Spleen (tissue), 11 donors: ENCODE results near the gene ATP6V1B1. TPM values are rescaled to one million over a fixed set of nuclear protein-coding genes. Genes with fewer than 3 reads are reported as not detected.

Source experiments
- DNase-seq: peaks from one replicate; pipeline ENCODE4 v3.0.0-alpha.2; 2020
- H3K27ac ChIP-seq, 8 donors: fragments of 200-600 bp; sonication (generic) in 7 of 8; 1 replicate in 4 of 8; 2 replicates in 4 of 8; pipeline versions ENCODE4 v1.5.0 to v1.8.0; 2016 to 2021; ENCODE audit warnings: inconsistent platforms in 4 of 8, mild to moderate bottlenecking in 4 of 8, moderate library complexity in 1 of 8
- H3K27me3 ChIP-seq, 7 donors: fragments of 200-600 bp; sonication (generic) in 6 of 7; replicated peaks in 1 of 7; 1 replicate in 4 of 7; 2 replicates in 3 of 7; pipeline versions ENCODE4 v1.5.0 to v1.8.0; 2016 to 2021; ENCODE audit warnings: inconsistent platforms in 3 of 7, mild to moderate bottlenecking in 1 of 7
- H3K36me3 ChIP-seq, 6 donors: fragments of 200-600 bp; sonication (generic) in 5 of 6; 1 replicate in 4 of 6; 2 replicates in 2 of 6; pipeline versions ENCODE4 v1.5.0 to v1.8.0; 2016 to 2021; ENCODE audit warnings: inconsistent platforms in 2 of 6
- H3K4me1 ChIP-seq, 6 donors: fragments of 200-600 bp; sonication (generic) in 5 of 6; 1 replicate in 3 of 6; 2 replicates in 3 of 6; pipeline versions ENCODE4 v1.5.0 to v1.8.0; 2016 to 2021; ENCODE audit warnings: inconsistent platforms in 3 of 6
- H3K4me3 ChIP-seq, 8 donors: fragments of 200-600 bp; sonication (generic) in 7 of 8; 1 replicate in 4 of 8; 2 replicates in 4 of 8; pipeline versions ENCODE4 v1.5.0 to v1.8.0; 2016 to 2021; ENCODE audit warnings: inconsistent platforms in 4 of 8, mild to moderate bottlenecking in 4 of 8, moderate library complexity in 2 of 8
- H3K9me3 ChIP-seq, 8 donors: fragments of 200-600 bp; sonication (generic) in 7 of 8; 1 replicate in 4 of 8; 2 replicates in 4 of 8; pipeline versions ENCODE4 v1.5.0 to v1.8.0; 2016 to 2021; ENCODE audit warnings: inconsistent platforms in 4 of 8
- CTCF ChIP-seq, 11 experiments: fragments of 200-600 bp in 7 of 11; fragments of 450-650 bp in 4 of 11; sonication (generic) in 4 of 11; IDR thresholded peaks in 8 of 11; conservative IDR thresholded peaks in 3 of 11; 1 replicate in 7 of 11; 2 replicates in 4 of 11; pipeline versions ENCODE4 v1.4.0 to v1.8.0; 2016 to 2021; ENCODE audit warnings: antibody characterized with exemption in 11 of 11, inconsistent platforms in 4 of 11, mild to moderate bottlenecking in 1 of 11
- POLR2A ChIP-seq, 3 donors: fragments of 450-650 bp; IDR thresholded peaks; one replicate each; pipeline ENCODE4 v1.5.1; 2017; ENCODE audit warnings: antibody characterized with exemption in 3 of 3, mild to moderate bottlenecking in 1 of 3
- POLR2AphosphoS5 ChIP-seq, 3 donors: sonication (generic); formaldehyde crosslinking; IDR thresholded peaks; one replicate each; pipeline ENCODE4 v1.5.1; 2017; ENCODE audit warnings: antibody characterized with exemption in 3 of 3
- WGBS, 5 donors: extraction: QIAGEN DNeasy Blood & Tissue Kit in 3 of 5; methylation state at CpG; one replicate each; pipeline versions ENCODE4 v1.1.5 to v1.1.7; 2013 to 2018; 5-methylcytosine and 5-hydroxymethylcytosine counted together
- intact Hi-C: fragments of 100-400 bp; cut with DNase I; formaldehyde crosslinking; loops from one replicate; pipeline ENCODE4 v1.15.0; 2023; ENCODE audit warnings: low total_unique reads
- polyA plus RNA-seq, 3 donors: library from polyadenylated mRNA; stranded (reverse); fragments of 200-250 nt; gene quantifications; one replicate each; pipeline ENCODE4 v1.2.1, GENCODE V29; 2013
- total RNA-seq, 7 donors: library from RNA; depleted of rRNA in 3 of 7; stranded (reverse); fragments of >200 nt in 3 of 7; fragmentation: NEBNext Ultra II Directional in 4 of 7; extraction: Animal tissue kit (Norgen Biotek cat#: 25700) in 4 of 7; gene quantifications; one replicate each; pipeline versions ENCODE4 v1.1.0 to v1.2.1, GENCODE V29; 2016 to 2021
- donor health status: healthy with polysubstance abuse.
- donor health status: DM: no; HTN: no; CAD: no; lungs with moderate emphysema.
- donor health status: DM: no; HTN: no; CAD: no.
- donor health status: Bipolar disorder and iron deficiency.
- donor health status: healthy.
- donor health status: DM: no; HTN: no; CAD: no.
- donor health status: DM: yes; HTN: yes; CAD: no.

ATP6V1B1 gene
- total and polyA plus RNA-seq, 10 donors = 0.06 to 0.11 TPM; not detected in 8

GRCh38 chr2:70942396-70943204 is 6.9 kb downstream of the ATP6V1B1 start:
- Histone ChIP-seq H3K27ac (no peak overlapping the region), H3K9me3 (no peaks in the 10 kb centered on the region), H3K4me1 (peaks cover 0 to 14% (median 5%) of the 10 kb centered on the region in 6 donors), H3K36me3 (no peaks in the 10 kb centered on the region), H3K4me3 (no peak overlapping the region), H3K27me3 (peaks cover 0 to 93% (median 13%) of the 10 kb centered on the region in 7 donors)
- DNase-seq = no peak
- intact Hi-C loops = loop anchor here (10.0 kb wide), 1 partner anchor 148 kb away; the partner anchor contains the start of gene FIGLA
- no peak for TF ChIP-seq POLR2A (IDR thresholded peaks at IDR 0.05)
- no peak for TF ChIP-seq CTCF (IDR thresholded peaks at IDR 0.05 in 8 of 11, conservative IDR thresholded peaks at IDR 0.05 in 3 of 11)
- no peak for TF ChIP-seq POLR2AphosphoS5 (IDR thresholded peaks at IDR 0.05)
- WGBS, 5 donors = 65 to 78% (median 70%) methylated on average over 6 of the region's 6 CpGs

- H3K27me3 ChIP-seq = peaks cover 0 to 94% (median 18%) of the 10 kb centered on the region in 7 donors
- intact Hi-C loops = loop anchor here (10.0 kb wide), 1 partner anchor 149 kb away; the partner anchor contains the start of gene FIGLA
- peak; percentile 66 for DNase-seq
Observed at GRCh38 chr2:70943205-70943871, 7.6 kb downstream of the ATP6V1B1 start.

GRCh38 chr2:70944111-70944690 is 8.5 kb downstream of the ATP6V1B1 start:
- intact Hi-C loops = loop anchor here (10.0 kb wide), 1 partner anchor 149 kb away; the partner anchor contains the start of gene FIGLA
- peaks cover 0 to 24% (median 14%) of the 10 kb centered on the region in 6 donors for H3K4me1 ChIP-seq
- H3K36me3 ChIP-seq = no peaks in the 10 kb centered on the region
- WGBS, 5 donors = 81 to 82% (median 81%) methylated on average over 4 of the region's 4 CpGs
- H3K27me3 ChIP-seq = peaks cover 0 to 90% (median 14%) of the 10 kb centered on the region in 7 donors
- no peak overlapping the region for H3K4me3 ChIP-seq
- DNase-seq = peak; percentile 64
- no peak for TF ChIP-seq POLR2AphosphoS5 (IDR thresholded peaks at IDR 0.05)
- no peak for TF ChIP-seq POLR2A (IDR thresholded peaks at IDR 0.05)
- TF ChIP-seq CTCF (IDR thresholded peaks at IDR 0.05 in 8 of 11, conservative IDR thresholded peaks at IDR 0.05 in 3 of 11) = no peak
- no peak overlapping the region for H3K27ac ChIP-seq
- H3K9me3 ChIP-seq = no peaks in the 10 kb centered on the region

More at GRCh38 chr2:70943205-70943871, 7.6 kb downstream of the ATP6V1B1 start:
- Histone ChIP-seq H3K4me1 (peaks cover 0 to 19% (median 10%) of the 10 kb centered on the region in 6 donors), H3K27ac (no peak overlapping the region), H3K4me3 (no peak overlapping the region), H3K9me3 (no peaks in the 10 kb centered on the region), H3K36me3 (no peaks in the 10 kb centered on the region)
- TF ChIP-seq CTCF (IDR thresholded peaks at IDR 0.05 in 8 of 11, conservative IDR thresholded peaks at IDR 0.05 in 3 of 11) (no peak), POLR2AphosphoS5 (IDR thresholded peaks at IDR 0.05) (no peak), POLR2A (IDR thresholded peaks at IDR 0.05) (no peak)
- 77 to 88% (median 82%) methylated on average over 8 to 11 of the region's 11 CpGs for WGBS, 5 donors
